Measurements from ENCODE around the gene ACKR2.
"Not testable (repeated sequence)": the region's sequence is repeated elsewhere in the genome, so short reads cannot be mapped to it uniquely, and the experiment has no call there.

Gene ACKR2

GRCh38 chr3:42877881-42878280, 68.6 kb downstream of the ACKR2 start:
- H3K4me1 ChIP-seq, result peaks cover 0 to 12% (median 5%) of the 10 kb centered on the region in 4 donors
- TF ChIP-seq CTCF (IDR thresholded peaks at IDR 0.05), result no peak
- DNase-seq, result no peak
- H3K4me3 ChIP-seq, result no peak overlapping the region
- intact Hi-C loops (cut with DNase I; ENCODE audit: low total_unique reads), result no loop called here
- H3K27ac ChIP-seq, result no peak overlapping the region
- H3K9me3 ChIP-seq, result no peaks in the 10 kb centered on the region
- no peaks in the 10 kb centered on the region for H3K27me3 ChIP-seq
- H3K36me3 ChIP-seq, result no peaks in the 10 kb centered on the region

- H3K36me3 ChIP-seq, result no peaks in the 10 kb centered on the region
- H3K4me1 ChIP-seq, result peaks cover 0 to 11% (median 5%) of the 10 kb centered on the region in 4 donors
- no peaks in the 10 kb centered on the region for H3K9me3 ChIP-seq
- H3K27ac ChIP-seq, result peak overlapping the region; percentile 77 to 84
- H3K4me3 ChIP-seq, result peak overlapping the region; percentile 65 to 66
- no peaks in the 10 kb centered on the region for H3K27me3 ChIP-seq
- no peak for DNase-seq
- intact Hi-C loops (cut with DNase I; ENCODE audit: low total_unique reads), result loop anchor here (2.0 to 5.0 kb wide), 2 partner anchors 48 to 99 kb away; no protein-coding TSS in a partner anchor
- TF ChIP-seq CTCF (IDR thresholded peaks at IDR 0.05), result no peak
Measured at GRCh38 chr3:42880183-42880582, 70.9 kb downstream of the ACKR2 start.

- no peaks in the 10 kb centered on the region for H3K9me3 ChIP-seq
- DNase-seq, result peak; percentile 84 to 91
- peaks cover 0 to 11% (median 5%) of the 10 kb centered on the region in 4 donors for H3K4me1 ChIP-seq
- no peaks in the 10 kb centered on the region for H3K27me3 ChIP-seq
- H3K36me3 ChIP-seq, result no peaks in the 10 kb centered on the region
- H3K27ac ChIP-seq, result peak overlapping the region; percentile 77 to 84
- intact Hi-C loops (cut with DNase I; ENCODE audit: low total_unique reads), result loop anchor here (2.0 to 5.0 kb wide), 2 partner anchors 49 to 100 kb away; no protein-coding TSS in a partner anchor
- peak overlapping the region; percentile 65 to 66 for H3K4me3 ChIP-seq
- peak; percentile 95 to 96 for TF ChIP-seq CTCF (IDR thresholded peaks at IDR 0.05)
Measured at GRCh38 chr3:42880601-42881451, 71.6 kb downstream of the ACKR2 start.

GRCh38 chr3:42883251-42883930, 74.1 kb downstream of the ACKR2 start:
- not testable (repeated sequence) for H3K9me3 ChIP-seq, H3K27ac ChIP-seq, H3K36me3 ChIP-seq, H3K27me3 ChIP-seq, H3K4me3 ChIP-seq, DNase-seq
- intact Hi-C loops (cut with DNase I; ENCODE audit: low total_unique reads), result loop anchor here (5.0 kb wide), 1 partner anchor 51 kb away; no protein-coding TSS in a partner anchor
- H3K4me1 ChIP-seq, result peaks cover 0 to 11% (median 5%) of the 10 kb centered on the region in 4 donors

- H3K4me1 ChIP-seq, result peaks cover 0 to 11% (median 5%) of the 10 kb centered on the region in 4 donors
- no peaks in the 10 kb centered on the region for H3K9me3 ChIP-seq
- no peak for DNase-seq
- H3K36me3 ChIP-seq, result no peaks in the 10 kb centered on the region
- intact Hi-C loops (cut with DNase I; ENCODE audit: low total_unique reads), result loop anchor here (5.0 kb wide), 1 partner anchor 52 kb away; no protein-coding TSS in a partner anchor
- no peaks in the 10 kb centered on the region for H3K27me3 ChIP-seq
- no peak overlapping the region for H3K4me3 ChIP-seq
- no peak for TF ChIP-seq CTCF (IDR thresholded peaks at IDR 0.05)
- no peak overlapping the region for H3K27ac ChIP-seq
Measured at GRCh38 chr3:42884324-42884723, 75.1 kb downstream of the ACKR2 start.

Data from tibial artery (tissue), 4 donors.